ENCODE data around the gene LMX1A. TPM values are rescaled to one million over a fixed set of nuclear protein-coding genes. Genes with fewer than 3 reads are reported as not detected.

Gene LMX1A
- total RNA-seq, 2 donors from 2014 or later, result 0.22 to 0.64 TPM

- DNase-seq, result no peak
- TF ChIP-seq CTCF (IDR thresholded peaks at IDR 0.05), result no peak
- no peak overlapping the region for H3K27ac ChIP-seq
- H3K9me3 ChIP-seq, result no peaks in the 10 kb centered on the region
- H3K4me1 ChIP-seq, result no peaks in the 10 kb centered on the region
- no peaks in the 10 kb centered on the region for H3K36me3 ChIP-seq
- H3K27me3 ChIP-seq, result no peaks in the 10 kb centered on the region
- H3K4me3 ChIP-seq, result no peak overlapping the region
- intact Hi-C loops (cut with DNase I), result no loop called here
- H3K9ac ChIP-seq (ENCODE audit: low read depth in 2 of 2, low read length in 2 of 2), result no peak overlapping the region
Observed at GRCh38 chr1:165187031-165188009, 169.2 kb downstream of the LMX1A start.

- Histone ChIP-seq H3K4me3 (no peak overlapping the region), H3K4me1 (no peaks in the 10 kb centered on the region), H3K27me3 (no peaks in the 10 kb centered on the region), H3K36me3 (no peaks in the 10 kb centered on the region), H3K9ac (ENCODE audit: low read depth in 2 of 2, low read length in 2 of 2) (no peak overlapping the region), H3K9me3 (no peaks in the 10 kb centered on the region), H3K27ac (no peak overlapping the region)
- intact Hi-C loops (cut with DNase I), result no loop called here
- DNase-seq, result no peak
- no peak for TF ChIP-seq CTCF (IDR thresholded peaks at IDR 0.05)
Observed at GRCh38 chr1:165185161-165185889, 171.2 kb downstream of the LMX1A start.

DNA sequence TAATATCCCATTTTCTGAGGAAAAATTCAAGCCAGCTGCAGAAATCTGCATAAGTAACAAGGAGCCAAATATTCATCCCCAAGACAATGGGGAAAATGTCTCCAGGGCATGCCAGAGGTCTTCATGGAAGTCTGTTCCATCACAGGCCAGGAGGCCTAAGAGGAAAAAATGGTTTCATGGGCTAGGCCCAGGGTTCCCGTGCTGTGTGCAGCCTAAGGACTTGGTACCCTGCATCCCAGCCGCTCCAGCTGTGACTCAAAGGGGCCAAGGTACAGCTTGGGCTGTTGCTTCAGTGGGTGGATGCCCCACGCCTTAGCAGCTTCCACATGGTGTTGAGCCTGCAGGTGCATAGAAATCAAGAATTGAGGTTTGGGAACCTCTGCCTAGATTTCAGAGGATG, 173.5 kb downstream of the LMX1A start:
- no peaks in the 10 kb centered on the region for H3K27me3 ChIP-seq
- TF ChIP-seq CTCF (IDR thresholded peaks at IDR 0.05), result no peak
- H3K27ac ChIP-seq, result no peak overlapping the region
- no peak overlapping the region for H3K4me3 ChIP-seq
- no peaks in the 10 kb centered on the region for H3K36me3 ChIP-seq
- DNase-seq, result no peak
- intact Hi-C loops (cut with DNase I), result no loop called here
- H3K9ac ChIP-seq (ENCODE audit: low read depth in 2 of 2, low read length in 2 of 2), result no peak overlapping the region
- H3K4me1 ChIP-seq, result no peaks in the 10 kb centered on the region
- no peaks in the 10 kb centered on the region for H3K9me3 ChIP-seq

DNA sequence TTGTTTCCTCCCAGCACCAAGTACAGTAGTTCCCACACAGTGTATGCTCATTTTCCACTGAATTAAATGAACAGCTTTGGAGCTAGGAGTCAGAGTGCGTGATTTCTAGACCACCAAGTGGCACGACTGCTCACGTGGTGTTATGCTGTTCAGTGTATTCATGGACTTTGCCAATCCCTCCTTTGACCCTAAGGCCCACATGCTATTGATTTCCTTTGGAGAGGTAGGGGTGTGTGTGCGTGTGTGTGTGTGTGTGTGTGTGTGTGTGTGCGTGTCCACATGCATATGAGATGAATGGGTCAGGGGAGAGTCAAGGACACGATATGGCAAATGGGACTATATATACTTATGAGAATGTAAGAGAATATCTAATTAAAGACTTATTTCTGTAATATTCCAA, 177.2 kb downstream of the LMX1A start:
- H3K36me3 ChIP-seq, result no peaks in the 10 kb centered on the region
- intact Hi-C loops (cut with DNase I), result no loop called here
- H3K27me3 ChIP-seq, result no peaks in the 10 kb centered on the region
- no peak overlapping the region for H3K9ac ChIP-seq (ENCODE audit: low read depth in 2 of 2, low read length in 2 of 2)
- DNase-seq, result no peak
- H3K4me1 ChIP-seq, result no peaks in the 10 kb centered on the region
- H3K27ac ChIP-seq, result no peak overlapping the region
- H3K4me3 ChIP-seq, result no peak overlapping the region
- no peak for TF ChIP-seq CTCF (IDR thresholded peaks at IDR 0.05)
- no peaks in the 10 kb centered on the region for H3K9me3 ChIP-seq

DNA sequence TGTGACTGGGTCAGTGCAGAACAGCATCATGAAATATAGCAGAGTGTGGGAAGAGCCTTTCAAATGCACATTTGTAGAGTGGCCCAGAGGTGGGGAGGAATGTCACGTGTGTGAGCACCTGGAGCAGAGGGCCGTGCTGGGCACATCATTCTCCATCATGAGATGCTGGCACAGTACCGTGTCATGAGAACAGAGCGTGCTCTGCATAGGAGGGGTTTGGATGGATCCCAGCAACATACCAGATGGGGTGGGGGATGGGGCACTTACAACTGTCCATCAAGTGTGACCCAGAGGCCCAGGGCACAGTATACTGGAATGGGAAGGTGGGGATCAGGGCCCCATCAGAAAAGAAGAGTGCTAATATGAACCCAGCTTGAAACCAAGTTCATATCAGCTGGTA, 182.0 kb downstream of the LMX1A start:
- TF ChIP-seq CTCF (IDR thresholded peaks at IDR 0.05), result no peak
- no peaks in the 10 kb centered on the region for H3K9me3 ChIP-seq
- H3K4me3 ChIP-seq, result no peak overlapping the region
- H3K9ac ChIP-seq (ENCODE audit: low read depth in 2 of 2, low read length in 2 of 2), result no peak overlapping the region
- H3K36me3 ChIP-seq, result no peaks in the 10 kb centered on the region
- H3K27me3 ChIP-seq, result no peaks in the 10 kb centered on the region
- intact Hi-C loops (cut with DNase I), result no loop called here
- no peaks in the 10 kb centered on the region for H3K4me1 ChIP-seq
- H3K27ac ChIP-seq, result no peak overlapping the region
- DNase-seq, result no peak

All from colonic mucosa (tissue), 4 donors.